Right lobe of liver (tissue), 4 donors: ENCODE data around the gene DNER.

Experiments
- POLR2A ChIP-seq: fragments of 450-650 bp; IDR thresholded peaks from one replicate; pipeline ENCODE4 v1.6.1; 2017; ENCODE audit warnings: antibody characterized with exemption, mild to moderate bottlenecking
- TF ChIP-seq, protein P1 (sequence below), 4 donors: fragments of 200-600 bp in 3 of 4; fragments of 450-650 bp in 1 of 4; IDR thresholded peaks; one replicate each; pipeline versions ENCODE4 v1.5.1 to v1.8.0; 2016 to 2022; ENCODE audit warnings: antibody characterized with exemption in 4 of 4, mild to moderate bottlenecking in 2 of 4
- donor health status: DM: no; HTN: no; CAD: no.
- donor health status: DM: no; HTN: no; CAD: no.
- donor health status: DM: no; HTN: yes; CAD: no.

DNA sequence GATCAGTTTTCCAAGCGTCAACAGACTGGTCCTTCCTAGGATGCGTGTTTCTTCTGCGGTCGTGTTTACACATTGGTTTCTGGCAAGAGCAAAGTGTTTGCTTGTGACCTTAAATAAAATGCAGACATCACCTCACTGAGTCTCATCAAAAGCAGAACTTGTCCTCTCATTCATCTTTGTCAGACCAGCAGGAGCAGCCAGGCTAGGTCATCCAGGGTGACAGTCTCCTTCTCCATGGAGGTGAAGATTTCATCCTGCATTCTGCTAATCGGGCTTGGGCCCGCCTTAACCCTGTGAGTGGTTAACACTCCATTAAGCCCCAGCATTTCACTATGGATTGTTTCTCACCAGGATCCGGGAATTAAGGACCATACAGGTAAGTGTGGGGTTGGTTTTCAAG is 379.0 kb downstream of the DNER start:
- TF ChIP-seq, protein P1, sequence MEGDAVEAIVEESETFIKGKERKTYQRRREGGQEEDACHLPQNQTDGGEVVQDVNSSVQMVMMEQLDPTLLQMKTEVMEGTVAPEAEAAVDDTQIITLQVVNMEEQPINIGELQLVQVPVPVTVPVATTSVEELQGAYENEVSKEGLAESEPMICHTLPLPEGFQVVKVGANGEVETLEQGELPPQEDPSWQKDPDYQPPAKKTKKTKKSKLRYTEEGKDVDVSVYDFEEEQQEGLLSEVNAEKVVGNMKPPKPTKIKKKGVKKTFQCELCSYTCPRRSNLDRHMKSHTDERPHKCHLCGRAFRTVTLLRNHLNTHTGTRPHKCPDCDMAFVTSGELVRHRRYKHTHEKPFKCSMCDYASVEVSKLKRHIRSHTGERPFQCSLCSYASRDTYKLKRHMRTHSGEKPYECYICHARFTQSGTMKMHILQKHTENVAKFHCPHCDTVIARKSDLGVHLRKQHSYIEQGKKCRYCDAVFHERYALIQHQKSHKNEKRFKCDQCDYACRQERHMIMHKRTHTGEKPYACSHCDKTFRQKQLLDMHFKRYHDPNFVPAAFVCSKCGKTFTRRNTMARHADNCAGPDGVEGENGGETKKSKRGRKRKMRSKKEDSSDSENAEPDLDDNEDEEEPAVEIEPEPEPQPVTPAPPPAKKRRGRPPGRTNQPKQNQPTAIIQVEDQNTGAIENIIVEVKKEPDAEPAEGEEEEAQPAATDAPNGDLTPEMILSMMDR (IDR thresholded peaks at IDR 0.05) = no peak
- TF ChIP-seq POLR2A = no peak
